ENCODE results near the gene SNX17.
"Not testable (repeated sequence)": the region's sequence is repeated elsewhere in the genome, so short reads cannot be mapped to it uniquely, and the experiment has no call there.

The SNX17 gene

GRCh38 chr2:27335311-27335710, 35.1 kb upstream of the SNX17 start:
- DNase-seq (ENCODE audit: low read depth): no peak
- no peak for TF ChIP-seq CTCF (conservative IDR thresholded peaks at IDR 0.05; ENCODE audit: low read depth, low read length)
- no peak overlapping the region for H3K4me3 ChIP-seq (ENCODE audit: low read depth, low read length)

GRCh38 chr2:27336173-27336572, 34.2 kb upstream of the SNX17 start:
- no peak overlapping the region for H3K4me3 ChIP-seq (ENCODE audit: low read depth, low read length)
- TF ChIP-seq CTCF (conservative IDR thresholded peaks at IDR 0.05; ENCODE audit: low read depth, low read length): no peak
- DNase-seq (ENCODE audit: low read depth): no peak

- no peak overlapping the region for H3K4me3 ChIP-seq (ENCODE audit: low read depth, low read length)
These were observed 22.8 kb upstream of the SNX17 start for GRCh38 chr2:27347641-27348040.

GRCh38 chr2:27350106-27350693, 20.2 kb upstream of the SNX17 start:
- H3K4me3 ChIP-seq (ENCODE audit: low read depth, low read length): no peak overlapping the region
- no peak for DNase-seq (ENCODE audit: low read depth)
- TF ChIP-seq CTCF (conservative IDR thresholded peaks at IDR 0.05; ENCODE audit: low read depth, low read length): no peak

More at GRCh38 chr2:27347641-27348040, 22.8 kb upstream of the SNX17 start:
- no peak for DNase-seq (ENCODE audit: low read depth)
- no peak for TF ChIP-seq CTCF (conservative IDR thresholded peaks at IDR 0.05; ENCODE audit: low read depth, low read length)

- no peak for DNase-seq (ENCODE audit: low read depth)
- no peak for TF ChIP-seq CTCF (conservative IDR thresholded peaks at IDR 0.05; ENCODE audit: low read depth, low read length)
- no peak overlapping the region for H3K4me3 ChIP-seq (ENCODE audit: low read depth, low read length)
These were observed 18.4 kb upstream of the SNX17 start for GRCh38 chr2:27351802-27352598.

- not testable (repeated sequence) for DNase-seq (ENCODE audit: low read depth); H3K4me3 ChIP-seq (ENCODE audit: low read depth, low read length)
These were observed 17.0 kb upstream of the SNX17 start for GRCh38 chr2:27353386-27353761.

- DNase-seq (ENCODE audit: low read depth): peak; percentile 23
- no peak overlapping the region for H3K4me3 ChIP-seq (ENCODE audit: low read depth, low read length)
- TF ChIP-seq CTCF (conservative IDR thresholded peaks at IDR 0.05; ENCODE audit: low read depth, low read length): no peak
These were observed 16.4 kb upstream of the SNX17 start for GRCh38 chr2:27353762-27354596.

Measured in choroid plexus epithelial cell (primary cell).